Astrocyte of the cerebellum (primary cell): ENCODE measurements around the gene ETFRF1.

Experiments used
- DNase-seq: peaks from one replicate; pipeline ENCODE4 v3.0.0-alpha.2; 2011; ENCODE audit warnings: low read depth
- H3K4me3 ChIP-seq: 2 replicates; pipeline ENCODE4 v1.5.1; 2011; ENCODE audit warnings: mild to moderate bottlenecking, low read depth, low read length, moderate library complexity
- in situ Hi-C: cut with HindIII; loops from 2 replicates; pipeline ENCODE4 v1.10.0; 2017; ENCODE audit warnings: low sequenced_read_pairs
- TF ChIP-seq, protein P1 (sequence below): IDR thresholded peaks from 2 replicates; pipeline ENCODE4 v1.5.1; 2012; ENCODE audit warnings: low read length, low read depth, moderate library complexity, mild to moderate bottlenecking; ENCODE audit errors: missing control alignments

The ETFRF1 gene

DNA sequence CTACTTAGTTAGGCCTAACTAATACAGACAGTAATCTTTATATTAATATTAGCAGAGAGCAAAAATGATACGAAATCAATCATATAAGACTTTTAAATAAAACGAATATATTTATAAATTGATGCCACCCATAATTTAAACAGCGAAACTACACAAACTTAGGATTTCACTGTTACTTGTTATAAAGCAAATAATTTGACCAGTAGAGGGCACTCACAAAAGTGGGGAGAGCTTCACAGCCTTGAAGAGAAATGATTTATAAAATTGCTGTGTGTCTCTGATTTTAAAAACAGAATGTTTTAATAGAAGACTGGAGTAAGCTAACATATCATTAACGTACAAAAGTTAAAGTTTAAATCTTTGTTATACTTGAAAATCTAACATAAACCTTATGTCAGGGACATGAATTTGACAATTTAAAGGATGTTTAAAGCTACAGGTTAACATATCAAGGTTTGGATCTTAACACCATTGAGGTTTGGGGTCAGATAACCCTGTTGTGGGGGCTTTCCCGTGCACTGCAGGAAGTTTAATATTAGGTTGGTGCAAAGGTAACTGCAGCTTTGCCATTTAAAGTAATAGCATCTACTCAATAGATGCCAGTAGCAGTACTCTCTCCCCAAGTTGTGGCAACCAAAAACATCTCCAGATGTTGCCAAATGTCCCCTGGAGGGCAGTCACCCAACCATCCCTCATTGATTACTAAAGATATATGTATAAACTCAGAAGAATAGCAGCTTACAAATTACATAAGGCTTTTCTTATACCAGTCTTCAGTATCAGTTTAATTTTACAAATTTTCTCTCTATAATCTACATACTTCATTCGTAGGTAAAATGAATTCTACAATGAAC, 46.4 kb downstream of the ETFRF1 start:
- in situ Hi-C loops, result no loop called here

DNA sequence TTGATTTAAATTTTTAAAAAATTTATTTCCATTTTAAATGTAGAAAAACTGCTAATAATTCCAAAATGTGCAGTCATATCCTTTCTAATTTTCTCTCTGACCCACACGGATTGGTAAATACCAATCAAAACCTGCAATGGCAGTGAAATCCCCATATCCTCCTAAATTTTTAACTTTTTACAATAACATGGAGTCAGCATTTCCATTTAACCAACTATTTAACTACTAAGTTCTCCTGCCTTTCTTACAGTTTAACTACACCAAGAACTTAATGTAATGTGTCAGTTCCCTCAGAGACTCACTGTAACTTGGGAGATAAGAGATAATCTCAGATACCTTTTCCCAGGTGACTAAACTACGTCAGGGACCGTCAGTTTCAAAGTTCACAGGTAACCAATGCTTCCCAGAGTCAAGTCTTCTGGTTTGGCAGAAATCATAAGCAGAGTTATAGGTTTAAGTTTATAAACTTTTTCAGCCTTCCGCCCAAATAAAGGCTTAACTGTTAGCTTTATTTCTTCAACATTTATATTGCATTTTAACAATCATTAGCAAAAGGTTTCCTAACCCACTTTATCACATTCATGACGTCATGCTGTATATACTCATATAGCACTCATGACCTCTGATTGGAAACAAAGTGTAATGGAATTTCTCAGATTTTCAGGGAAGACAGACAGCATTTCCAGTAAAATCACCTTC, 48.1 kb downstream of the ETFRF1 start:
- TF ChIP-seq, protein P1, sequence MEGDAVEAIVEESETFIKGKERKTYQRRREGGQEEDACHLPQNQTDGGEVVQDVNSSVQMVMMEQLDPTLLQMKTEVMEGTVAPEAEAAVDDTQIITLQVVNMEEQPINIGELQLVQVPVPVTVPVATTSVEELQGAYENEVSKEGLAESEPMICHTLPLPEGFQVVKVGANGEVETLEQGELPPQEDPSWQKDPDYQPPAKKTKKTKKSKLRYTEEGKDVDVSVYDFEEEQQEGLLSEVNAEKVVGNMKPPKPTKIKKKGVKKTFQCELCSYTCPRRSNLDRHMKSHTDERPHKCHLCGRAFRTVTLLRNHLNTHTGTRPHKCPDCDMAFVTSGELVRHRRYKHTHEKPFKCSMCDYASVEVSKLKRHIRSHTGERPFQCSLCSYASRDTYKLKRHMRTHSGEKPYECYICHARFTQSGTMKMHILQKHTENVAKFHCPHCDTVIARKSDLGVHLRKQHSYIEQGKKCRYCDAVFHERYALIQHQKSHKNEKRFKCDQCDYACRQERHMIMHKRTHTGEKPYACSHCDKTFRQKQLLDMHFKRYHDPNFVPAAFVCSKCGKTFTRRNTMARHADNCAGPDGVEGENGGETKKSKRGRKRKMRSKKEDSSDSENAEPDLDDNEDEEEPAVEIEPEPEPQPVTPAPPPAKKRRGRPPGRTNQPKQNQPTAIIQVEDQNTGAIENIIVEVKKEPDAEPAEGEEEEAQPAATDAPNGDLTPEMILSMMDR, result no peak
- in situ Hi-C loops, result no loop called here
- no peak overlapping the region for H3K4me3 ChIP-seq
- DNase-seq, result no peak

More for the DNA sequence above, 46.4 kb downstream of the ETFRF1 start:
- DNase-seq, result peak; percentile 49
- H3K4me3 ChIP-seq, result no peak overlapping the region
- TF ChIP-seq, protein P1, result peak; percentile 51

DNA sequence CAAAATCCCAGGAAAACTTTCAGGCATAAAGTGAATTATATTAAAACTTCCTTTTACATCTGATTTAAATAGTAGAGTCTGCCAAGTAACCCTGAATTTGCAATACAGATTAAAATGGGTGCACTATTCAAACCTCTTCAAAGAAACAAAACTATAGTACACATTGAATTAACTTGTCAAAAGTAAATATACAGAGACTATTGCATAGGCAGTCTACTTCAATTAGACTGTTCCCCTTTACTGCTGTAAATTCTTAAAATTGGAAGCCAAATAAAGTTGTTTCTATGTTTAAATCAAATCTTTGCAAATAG, 48.6 kb downstream of the ETFRF1 start:
- no peak for DNase-seq
- in situ Hi-C loops, result no loop called here
- TF ChIP-seq, protein P1, result no peak
- no peak overlapping the region for H3K4me3 ChIP-seq

DNA sequence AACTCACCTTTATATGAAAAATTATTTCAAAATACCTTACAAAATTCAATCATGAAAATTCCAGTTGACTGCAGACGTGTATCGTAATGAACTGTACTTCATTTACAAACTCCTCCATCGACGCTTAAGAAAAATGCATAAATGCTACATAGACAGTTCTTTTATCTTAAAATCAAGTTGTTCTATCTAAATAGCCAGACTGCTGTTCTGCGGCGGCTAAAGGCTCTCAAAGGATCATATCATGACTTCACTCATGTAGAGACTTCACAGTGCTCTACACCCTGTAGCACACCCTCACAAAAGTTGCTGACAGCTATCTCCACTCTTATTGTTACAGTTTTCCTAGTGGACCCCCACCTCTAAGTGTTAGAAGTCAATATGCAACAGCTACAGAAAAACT, 50.5 kb downstream of the ETFRF1 start:
- DNase-seq, result no peak
- no peak overlapping the region for H3K4me3 ChIP-seq
- TF ChIP-seq, protein P1, result no peak
- in situ Hi-C loops, result no loop called here

DNA sequence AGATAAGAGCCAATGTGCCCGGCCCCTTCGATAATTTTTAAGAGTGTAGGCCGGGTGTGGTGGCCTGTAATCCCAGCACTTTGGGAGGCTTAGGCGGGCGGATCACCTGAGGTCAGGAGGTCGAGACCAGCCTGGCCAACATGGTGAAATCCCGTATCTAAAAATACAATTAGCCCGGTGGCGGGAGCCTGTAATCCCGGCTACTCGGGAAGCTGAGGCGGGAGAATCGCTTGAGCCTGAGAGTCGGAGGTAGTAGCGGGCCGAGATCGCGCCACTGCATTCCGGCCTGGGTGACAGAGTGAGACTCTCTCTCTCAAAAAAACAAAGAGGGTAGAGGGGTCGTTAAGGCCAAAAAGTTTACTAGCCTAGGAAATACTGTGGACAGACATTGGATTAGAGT, 53.1 kb downstream of the ETFRF1 start:
- TF ChIP-seq, protein P1, result no peak
- in situ Hi-C loops, result no loop called here

DNA sequence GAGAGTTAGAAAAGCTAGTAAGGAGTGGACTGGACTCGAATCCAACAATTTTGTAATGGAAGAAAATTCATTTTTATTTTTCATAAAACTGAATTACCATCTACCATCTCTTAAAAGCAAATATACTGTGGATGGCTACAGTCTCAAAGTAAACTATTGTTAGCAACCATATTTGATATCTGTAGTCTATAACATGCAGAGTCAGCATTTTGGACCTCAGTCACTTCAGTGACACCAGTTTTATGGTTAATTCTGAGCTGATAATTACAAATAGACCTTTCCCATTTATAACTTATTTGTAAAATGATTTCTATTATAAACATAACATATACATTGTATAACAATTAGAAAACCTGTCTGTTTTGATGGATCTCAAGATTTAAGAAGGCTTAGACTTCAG, 53.7 kb downstream of the ETFRF1 start:
- TF ChIP-seq, protein P1, result no peak
- no peak overlapping the region for H3K4me3 ChIP-seq
- in situ Hi-C loops, result no loop called here
- no peak for DNase-seq

More for the DNA sequence above, 53.1 kb downstream of the ETFRF1 start:
- DNase-seq, result no peak
- no peak overlapping the region for H3K4me3 ChIP-seq
